MG63 (cell line): ENCODE data around the gene CPNE2. TPM values are rescaled to one million over a fixed set of nuclear protein-coding genes. Genes with fewer than 3 reads are reported as not detected.
"Not testable (repeated sequence)": the region's sequence is repeated elsewhere in the genome, so short reads cannot be mapped to it uniquely, and the experiment has no call there.

Experiments
- DNase-seq: peaks from one replicate; pipeline ENCODE4 v3.0.0-alpha.2; 2020
- H3K27me3 ChIP-seq: fragments of 250-450 bp; sonication (Bioruptor Pico); 2 replicates; pipeline ENCODE4 v1.5.1; 2020; ENCODE audit warnings: mild to moderate bottlenecking, moderate library complexity
- H3K36me3 ChIP-seq: fragments of 250-450 bp; sonication (Bioruptor Pico); 2 replicates; pipeline ENCODE4 v1.5.1; 2020; ENCODE audit warnings: mild to moderate bottlenecking, moderate library complexity
- H3K4me3 ChIP-seq: fragments of 250-450 bp; sonication (Bioruptor Pico); 2 replicates; pipeline ENCODE4 v1.5.1; 2020; ENCODE audit warnings: mild to moderate bottlenecking, moderate library complexity
- H3K9me3 ChIP-seq: fragments of 250-450 bp; sonication (Bioruptor Pico); 2 replicates; pipeline ENCODE4 v1.5.1; 2020; ENCODE audit warnings: mild to moderate bottlenecking, moderate library complexity
- total RNA-seq: library from RNA; depleted of rRNA; stranded (reverse); fragments of >200 nt; shearing (Covaris generic); gene quantifications from 2 replicates; pipeline ENCODE4 v1.2.3, GENCODE V29; 2014; ENCODE audit warnings: low replicate concordance

The CPNE2 gene
- total RNA-seq, 1 experiment from 2014 or later, result 45.8 TPM

GRCh38 chr16:57107321-57107922 lies 15.0 kb downstream of the CPNE2 start:
- H3K36me3 ChIP-seq, result no peaks in the 10 kb centered on the region; the same call in 1 of the 2 replicates
- H3K4me3 ChIP-seq, result no peak overlapping the region
- H3K9me3 ChIP-seq, result no peaks in the 10 kb centered on the region
- no peaks in the 10 kb centered on the region for H3K27me3 ChIP-seq
- DNase-seq, result no peak

- Histone ChIP-seq H3K27me3 (no peaks in the 10 kb centered on the region), H3K36me3 (peaks cover 1% of the 10 kb centered on the region), H3K9me3 (no peaks in the 10 kb centered on the region), H3K4me3 (no peak overlapping the region)
- no peak for DNase-seq
Observed at GRCh38 chr16:57108432-57108831, 16.0 kb downstream of the CPNE2 start.

GRCh38 chr16:57109259-57110105 lies 17.1 kb downstream of the CPNE2 start:
- H3K9me3 ChIP-seq, H3K4me3 ChIP-seq, DNase-seq, H3K27me3 ChIP-seq, H3K36me3 ChIP-seq: not testable (repeated sequence)

GRCh38 chr16:57110937-57111336 lies 18.6 kb downstream of the CPNE2 start:
- Histone ChIP-seq H3K9me3 (no peaks in the 10 kb centered on the region), H3K27me3 (no peaks in the 10 kb centered on the region), H3K36me3 (peaks cover 8% of the 10 kb centered on the region), H3K4me3 (no peak overlapping the region)
- no peak for DNase-seq

- H3K4me3 ChIP-seq, result no peak overlapping the region
- no peak for DNase-seq
- peaks cover 13% of the 10 kb centered on the region for H3K36me3 ChIP-seq
- H3K27me3 ChIP-seq, result no peaks in the 10 kb centered on the region
- H3K9me3 ChIP-seq, result no peaks in the 10 kb centered on the region
Observed at GRCh38 chr16:57111420-57111819, 19.0 kb downstream of the CPNE2 start.

- Histone ChIP-seq H3K27me3 (no peaks in the 10 kb centered on the region), H3K4me3 (no peak overlapping the region), H3K9me3 (no peaks in the 10 kb centered on the region), H3K36me3 (peaks cover 14% of the 10 kb centered on the region)
- no peak for DNase-seq
Observed at GRCh38 chr16:57112403-57113041, 20.1 kb downstream of the CPNE2 start.

- H3K9me3 ChIP-seq, result no peaks in the 10 kb centered on the region
- H3K36me3 ChIP-seq, result peaks cover 14% of the 10 kb centered on the region
- no peaks in the 10 kb centered on the region for H3K27me3 ChIP-seq
- peak; percentile 74 for DNase-seq
- no peak overlapping the region for H3K4me3 ChIP-seq
Observed at GRCh38 chr16:57113042-57113453, 20.7 kb downstream of the CPNE2 start.

- Histone ChIP-seq H3K27me3 (no peaks in the 10 kb centered on the region), H3K36me3 (peaks cover 14% of the 10 kb centered on the region), H3K9me3 (no peaks in the 10 kb centered on the region), H3K4me3 (no peak overlapping the region)
- DNase-seq, result no peak
Observed at GRCh38 chr16:57113664-57114063, 21.3 kb downstream of the CPNE2 start.

- H3K9me3 ChIP-seq, result no peaks in the 10 kb centered on the region
- H3K27me3 ChIP-seq, result no peaks in the 10 kb centered on the region
- H3K36me3 ChIP-seq, result peaks cover 17% of the 10 kb centered on the region
- DNase-seq, result peak; percentile 56
- no peak overlapping the region for H3K4me3 ChIP-seq
Observed at GRCh38 chr16:57115168-57115513, 22.8 kb downstream of the CPNE2 start.

GRCh38 chr16:57115514-57116182 lies 23.3 kb downstream of the CPNE2 start:
- Histone ChIP-seq H3K9me3 (no peaks in the 10 kb centered on the region), H3K36me3 (peaks cover 17% of the 10 kb centered on the region), H3K4me3 (no peak overlapping the region), H3K27me3 (no peaks in the 10 kb centered on the region)
- no peak for DNase-seq

GRCh38 chr16:57118461-57119084 lies 26.2 kb downstream of the CPNE2 start:
- Histone ChIP-seq H3K36me3 (peaks cover 18% of the 10 kb centered on the region), H3K4me3 (no peak overlapping the region), H3K27me3 (no peaks in the 10 kb centered on the region), H3K9me3 (no peaks in the 10 kb centered on the region)
- peak; percentile 32 for DNase-seq

GRCh38 chr16:57123216-57123973 lies 31.0 kb downstream of the CPNE2 start:
- Histone ChIP-seq H3K4me3 (no peak overlapping the region), H3K27me3 (no peaks in the 10 kb centered on the region), H3K36me3 (peaks cover 6% of the 10 kb centered on the region), H3K9me3 (no peaks in the 10 kb centered on the region)
- DNase-seq, result no peak

- no peak for DNase-seq
- Histone ChIP-seq H3K9me3 (no peaks in the 10 kb centered on the region), H3K27me3 (no peaks in the 10 kb centered on the region), H3K36me3 (peaks cover 4% of the 10 kb centered on the region), H3K4me3 (no peak overlapping the region)
Observed at GRCh38 chr16:57123974-57124674, 31.7 kb downstream of the CPNE2 start.

GRCh38 chr16:57125376-57125775 lies 33.0 kb downstream of the CPNE2 start:
- DNase-seq, result no peak
- Histone ChIP-seq H3K9me3 (no peaks in the 10 kb centered on the region), H3K4me3 (no peak overlapping the region), H3K27me3 (no peaks in the 10 kb centered on the region), H3K36me3 (peaks cover 4% of the 10 kb centered on the region)

GRCh38 chr16:57125969-57126368 lies 33.6 kb downstream of the CPNE2 start:
- peaks cover 4% of the 10 kb centered on the region for H3K36me3 ChIP-seq

GRCh38 chr16:57126411-57126810 lies 34.0 kb downstream of the CPNE2 start:
- Histone ChIP-seq H3K4me3 (no peak overlapping the region), H3K27me3 (no peaks in the 10 kb centered on the region), H3K9me3 (no peaks in the 10 kb centered on the region), H3K36me3 (peaks cover 2% of the 10 kb centered on the region)
- DNase-seq, result no peak

More at GRCh38 chr16:57125969-57126368, 33.6 kb downstream of the CPNE2 start:
- H3K9me3 ChIP-seq, result no peaks in the 10 kb centered on the region
- DNase-seq, result no peak
- no peaks in the 10 kb centered on the region for H3K27me3 ChIP-seq
- H3K4me3 ChIP-seq, result no peak overlapping the region
